BLaER1 (cell line): ENCODE measurements around the gene RSF1.
A peak's percentile ranks its signal among the peaks of the same experiment; 100 is the strongest.

Experiments used
- H3K27ac ChIP-seq: shearing (Covaris generic); formaldehyde crosslinking; 2 replicates; pipeline ENCODE4 v1.8.1; 2022
- H3K27me3 ChIP-seq: shearing (Covaris generic); formaldehyde crosslinking; 2 replicates; pipeline ENCODE4 v1.8.1; 2022
- H3K36me3 ChIP-seq: shearing (Covaris generic); formaldehyde crosslinking; 2 replicates; pipeline ENCODE4 v1.8.1; 2022
- H3K4me1 ChIP-seq: shearing (Covaris generic); formaldehyde crosslinking; 2 replicates; pipeline ENCODE4 v1.8.1; 2022
- H3K4me2 ChIP-seq: shearing (Covaris generic); formaldehyde crosslinking; 2 replicates; pipeline ENCODE4 v1.8.1; 2022
- H3K4me3 ChIP-seq: shearing (Covaris generic); formaldehyde crosslinking; 2 replicates; pipeline ENCODE4 v1.8.1; 2022
- H3K9ac ChIP-seq: shearing (Covaris generic); formaldehyde crosslinking; 2 replicates; pipeline ENCODE4 v1.8.1; 2022
- H3K9me3 ChIP-seq: shearing (Covaris generic); formaldehyde crosslinking; 2 replicates; pipeline ENCODE4 v1.8.1; 2022
- H4K20me1 ChIP-seq: shearing (Covaris generic); formaldehyde crosslinking; 2 replicates; pipeline ENCODE4 v1.8.1; 2022
- Cebpa-rat ChIP-seq: shearing (Covaris generic); IDR thresholded peaks from 2 replicates; pipeline ENCODE4 v1.8.1; 2022

The RSF1 gene

DNA sequence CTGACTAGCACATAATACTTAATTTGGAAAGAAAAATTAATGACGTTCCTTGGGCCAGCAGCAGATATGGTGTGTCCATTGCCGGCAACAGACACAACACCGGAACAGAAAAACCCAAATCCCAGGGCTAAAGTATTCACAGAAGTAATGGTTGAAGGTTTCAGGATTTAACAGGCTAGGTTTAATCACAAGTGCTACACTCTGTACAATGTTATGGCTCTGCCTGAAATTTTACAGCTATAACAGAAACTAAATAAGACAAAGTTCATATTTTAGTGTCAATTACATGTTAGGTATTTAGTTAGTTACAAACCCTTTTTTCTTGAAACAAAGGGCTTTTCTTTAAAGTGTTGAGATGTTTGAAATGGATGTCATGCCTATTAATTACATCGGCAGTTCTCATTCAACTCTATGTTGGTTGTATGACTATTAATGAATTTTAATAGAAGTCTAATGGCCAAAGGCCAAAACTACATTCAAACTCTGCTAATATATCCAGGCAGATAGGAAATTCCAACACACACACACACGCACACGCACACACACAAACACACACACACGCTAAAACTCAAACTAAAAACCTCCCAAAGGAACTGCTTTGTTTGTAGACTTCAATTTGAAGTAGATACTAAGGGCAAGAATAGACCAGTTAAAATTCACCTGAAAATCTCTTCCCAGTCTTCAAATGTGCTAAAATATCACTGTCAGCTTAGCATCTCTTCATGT is 155.1 kb downstream of the RSF1 start:
- no peak overlapping the region for H3K4me2 ChIP-seq
- no peak overlapping the region for H3K4me3 ChIP-seq
- peaks cover 63% of the 10 kb centered on the region for H3K36me3 ChIP-seq
- no peak overlapping the region for H3K9ac ChIP-seq
- no peaks in the 10 kb centered on the region for H3K27me3 ChIP-seq
- no peak for TF ChIP-seq Cebpa-rat
- peaks cover 21% of the 10 kb centered on the region for H3K4me1 ChIP-seq
- H3K9me3 ChIP-seq: no peaks in the 10 kb centered on the region
- H3K27ac ChIP-seq: no peak overlapping the region
- H4K20me1 ChIP-seq: no peaks in the 10 kb centered on the region

DNA sequence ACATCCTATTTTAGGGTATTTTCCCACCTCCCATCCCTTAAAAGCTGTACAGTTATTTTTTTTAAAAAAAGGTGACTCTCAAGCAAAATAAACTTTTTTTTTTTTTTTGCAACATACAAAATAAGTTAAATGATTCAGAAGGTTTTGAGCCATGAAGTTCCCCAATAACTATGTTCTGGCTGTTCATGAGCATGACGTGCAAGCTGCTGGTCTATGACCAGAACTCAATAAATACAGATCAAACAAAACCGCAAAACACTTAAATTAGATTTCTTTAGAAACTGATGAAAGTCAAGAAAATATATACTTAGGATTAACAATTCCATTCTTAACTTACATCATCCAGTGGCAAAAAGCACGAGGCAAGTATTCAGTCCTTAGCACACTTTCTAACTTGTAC is 158.9 kb downstream of the RSF1 start:
- peaks cover 22% of the 10 kb centered on the region for H3K4me1 ChIP-seq

DNA sequence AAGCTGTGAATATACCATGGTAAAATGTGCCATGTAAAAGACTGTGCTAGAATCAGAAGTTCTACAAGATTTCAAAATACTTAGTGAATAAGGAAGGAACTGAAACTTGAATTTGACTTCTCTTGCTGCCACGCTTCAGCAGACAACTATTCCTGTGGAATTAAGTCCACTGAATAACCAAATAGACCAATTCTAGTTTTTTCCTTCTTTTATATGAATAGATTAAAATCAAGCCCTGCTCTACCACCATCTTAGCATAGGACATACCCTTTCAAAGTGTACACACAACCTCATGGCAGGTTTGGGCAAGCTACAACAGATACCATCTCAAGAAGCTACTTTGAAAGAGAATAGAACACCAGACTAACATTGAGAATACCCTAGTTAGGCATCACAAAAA is 159.6 kb downstream of the RSF1 start:
- H3K9me3 ChIP-seq: no peaks in the 10 kb centered on the region
- no peak overlapping the region for H3K4me3 ChIP-seq
- peaks cover 19% of the 10 kb centered on the region for H3K36me3 ChIP-seq
- H4K20me1 ChIP-seq: no peaks in the 10 kb centered on the region
- peak overlapping the region; percentile 66 for H3K4me2 ChIP-seq
- no peak for TF ChIP-seq Cebpa-rat
- H3K9ac ChIP-seq: no peak overlapping the region
- H3K27me3 ChIP-seq: no peaks in the 10 kb centered on the region
- H3K27ac ChIP-seq: no peak overlapping the region
- peaks cover 22% of the 10 kb centered on the region for H3K4me1 ChIP-seq

More for the DNA sequence above, 158.9 kb downstream of the RSF1 start:
- Histone ChIP-seq H3K27me3 (no peaks in the 10 kb centered on the region), H3K4me2 (peak overlapping the region; percentile 66), H3K27ac (no peak overlapping the region), H3K36me3 (peaks cover 26% of the 10 kb centered on the region), H3K4me3 (no peak overlapping the region), H4K20me1 (no peaks in the 10 kb centered on the region), H3K9ac (no peak overlapping the region), H3K9me3 (no peaks in the 10 kb centered on the region)
- no peak for TF ChIP-seq Cebpa-rat

DNA sequence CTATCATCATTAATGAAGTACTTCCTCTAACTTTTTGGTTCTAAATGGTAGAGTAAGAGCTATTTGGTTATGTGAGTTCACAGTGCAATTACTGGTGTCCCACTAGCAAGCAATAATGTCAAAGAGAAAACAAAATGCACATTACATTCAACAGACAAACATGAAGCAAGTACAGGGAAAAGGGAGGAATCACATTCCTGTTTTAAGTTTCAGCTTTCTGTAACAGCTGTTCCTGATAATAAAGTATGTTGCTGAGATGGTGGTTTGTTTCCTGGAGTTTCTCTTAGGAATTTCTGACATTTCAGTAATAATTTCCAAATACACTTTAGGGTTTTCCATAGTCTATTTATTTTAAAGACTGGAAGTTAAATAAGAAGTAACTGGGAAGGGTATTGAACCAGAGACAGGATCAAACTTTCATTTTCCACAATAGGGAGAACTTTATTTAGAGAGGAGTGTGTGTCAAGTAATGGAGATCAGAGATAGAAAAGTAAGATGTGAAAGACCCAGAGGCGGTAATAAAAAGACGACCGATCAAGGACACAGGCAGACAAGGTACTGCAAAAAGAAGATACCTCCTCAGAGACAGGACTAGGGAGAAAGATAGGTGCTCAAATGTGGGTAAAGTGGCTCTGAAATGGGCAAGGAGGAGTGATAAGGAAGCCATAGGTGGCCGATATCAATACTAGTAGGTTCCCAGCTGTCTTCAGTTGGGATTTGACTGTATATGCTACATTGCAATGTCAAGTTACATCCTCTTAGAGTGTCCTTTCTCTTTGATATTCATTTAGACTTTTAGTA is 162.1 kb downstream of the RSF1 start:
- H3K27me3 ChIP-seq: no peaks in the 10 kb centered on the region
- no peaks in the 10 kb centered on the region for H4K20me1 ChIP-seq
- H3K27ac ChIP-seq: no peak overlapping the region
- no peak overlapping the region for H3K4me2 ChIP-seq
- H3K36me3 ChIP-seq: no peaks in the 10 kb centered on the region
- peaks cover 22% of the 10 kb centered on the region for H3K4me1 ChIP-seq
- no peak overlapping the region for H3K9ac ChIP-seq
- TF ChIP-seq Cebpa-rat: no peak
- H3K9me3 ChIP-seq: no peaks in the 10 kb centered on the region
- no peak overlapping the region for H3K4me3 ChIP-seq

DNA sequence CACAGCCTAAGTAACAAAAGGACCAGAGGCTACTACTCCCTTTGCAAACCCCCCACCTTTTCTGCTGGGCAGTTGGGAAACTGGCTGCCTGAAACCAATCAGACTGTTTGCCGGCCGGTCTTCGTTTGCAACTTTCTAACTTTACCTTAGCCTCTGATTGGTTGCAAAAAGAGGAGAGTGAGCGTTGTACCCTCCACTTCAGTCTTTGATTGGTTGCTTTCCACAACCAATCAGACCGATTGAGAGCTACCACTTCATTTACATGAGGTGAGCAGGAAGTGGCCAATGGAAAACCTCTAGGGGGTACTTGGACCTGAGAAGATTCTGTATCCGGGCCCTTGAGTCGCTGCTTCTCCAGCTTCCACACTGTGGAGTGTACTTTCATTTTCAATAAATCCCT is 164.2 kb downstream of the RSF1 start:
- Histone ChIP-seq H3K4me2 (no peak overlapping the region), H3K4me3 (no peak overlapping the region), H3K9ac (no peak overlapping the region), H3K36me3 (no peaks in the 10 kb centered on the region), H3K4me1 (peaks cover 11% of the 10 kb centered on the region), H3K9me3 (no peaks in the 10 kb centered on the region), H3K27ac (no peak overlapping the region), H4K20me1 (no peaks in the 10 kb centered on the region), H3K27me3 (no peaks in the 10 kb centered on the region)
- TF ChIP-seq Cebpa-rat: no peak

DNA sequence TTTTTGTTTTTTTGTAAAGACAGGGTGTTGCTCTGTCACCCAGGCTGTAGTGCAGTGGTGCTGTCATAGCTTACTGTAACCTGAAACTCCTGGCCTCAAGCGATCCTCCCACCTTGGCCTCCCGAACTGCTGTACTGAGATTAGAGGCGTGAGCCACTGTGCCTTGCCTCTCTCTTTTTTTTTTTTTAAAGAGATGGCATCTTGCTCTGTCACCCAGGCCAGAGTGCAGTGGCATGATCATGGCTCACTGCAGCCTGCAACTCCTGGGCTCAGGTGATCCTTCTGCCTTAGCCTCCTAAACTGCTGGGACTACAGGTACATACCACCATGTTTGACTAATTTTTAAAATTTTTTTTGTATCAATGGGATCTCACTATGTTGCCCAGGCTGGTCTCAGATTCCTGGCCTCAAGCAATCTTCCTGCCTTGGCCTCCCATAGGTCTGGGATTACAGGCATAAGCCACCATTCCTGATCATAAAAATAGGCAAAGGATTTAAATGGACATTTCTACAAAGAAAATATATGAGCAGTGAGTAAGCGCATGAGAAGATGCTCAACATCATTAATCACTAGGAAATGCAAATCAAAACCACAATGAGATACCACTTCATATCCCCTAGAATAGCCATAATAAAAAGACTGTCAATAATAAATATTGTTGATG is 165.6 kb downstream of the RSF1 start:
- H3K27ac ChIP-seq: no peak overlapping the region
- no peak for TF ChIP-seq Cebpa-rat
- H4K20me1 ChIP-seq: no peaks in the 10 kb centered on the region
- no peak overlapping the region for H3K4me2 ChIP-seq
- H3K27me3 ChIP-seq: no peaks in the 10 kb centered on the region
- H3K9ac ChIP-seq: no peak overlapping the region
- H3K9me3 ChIP-seq: no peaks in the 10 kb centered on the region
- H3K36me3 ChIP-seq: no peaks in the 10 kb centered on the region
- no peak overlapping the region for H3K4me3 ChIP-seq
- no peaks in the 10 kb centered on the region for H3K4me1 ChIP-seq

DNA sequence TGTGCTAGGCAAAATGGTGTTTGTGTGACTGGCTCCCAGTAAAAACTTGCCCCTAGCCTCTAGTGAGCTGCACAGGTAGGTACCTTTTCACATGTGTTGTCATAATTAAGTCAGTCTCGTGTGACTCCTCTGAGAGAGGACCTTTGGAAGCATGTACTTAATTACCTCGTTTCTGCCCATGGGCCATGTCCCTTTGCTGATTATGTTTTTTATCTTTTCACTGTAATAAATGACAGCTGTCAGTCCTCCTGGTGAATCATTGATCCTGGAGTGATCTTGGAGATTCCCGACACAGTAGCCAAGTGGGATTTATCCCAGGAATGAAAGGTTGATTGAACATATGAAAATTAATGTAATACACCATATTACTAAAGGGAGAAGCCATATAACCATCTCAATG is 170.4 kb downstream of the RSF1 start:
- Histone ChIP-seq H3K9ac (no peak overlapping the region), H3K4me1 (no peaks in the 10 kb centered on the region), H3K27ac (no peak overlapping the region), H3K4me3 (no peak overlapping the region), H3K36me3 (no peaks in the 10 kb centered on the region), H3K9me3 (no peaks in the 10 kb centered on the region), H4K20me1 (no peaks in the 10 kb centered on the region), H3K27me3 (no peaks in the 10 kb centered on the region), H3K4me2 (no peak overlapping the region)
- TF ChIP-seq Cebpa-rat: no peak

DNA sequence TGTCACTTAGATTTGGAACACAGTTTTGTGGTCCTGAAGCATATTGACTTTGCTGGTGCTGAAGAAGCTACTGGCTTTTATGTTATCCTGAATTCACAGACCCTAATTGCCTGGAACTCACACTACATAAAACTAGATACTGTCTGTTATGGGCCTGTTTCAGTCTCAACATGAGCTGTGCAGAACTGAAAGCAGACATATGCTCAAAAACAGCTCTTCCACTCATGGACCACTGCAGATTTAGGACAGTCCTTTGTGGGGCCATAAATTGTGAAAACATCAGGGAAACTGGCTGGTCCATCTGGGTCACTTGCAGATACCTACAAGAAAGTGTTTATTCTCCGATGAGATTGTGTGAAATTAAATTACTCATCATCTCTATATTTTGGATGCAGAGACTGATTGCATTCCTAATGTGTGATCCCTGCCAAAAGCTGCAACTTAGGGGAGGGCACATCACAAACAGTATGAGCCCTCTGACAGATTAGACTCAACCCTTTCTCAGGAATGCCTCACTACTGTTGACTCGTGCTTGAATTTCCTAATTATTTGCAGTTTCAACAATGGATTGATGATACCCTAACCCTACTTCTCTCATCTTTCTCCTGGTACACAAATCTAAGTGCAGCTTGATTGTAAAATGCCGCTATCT is 172.7 kb downstream of the RSF1 start:
- TF ChIP-seq Cebpa-rat: no peak
- no peak overlapping the region for H3K4me2 ChIP-seq
- H3K4me1 ChIP-seq: no peaks in the 10 kb centered on the region
- H3K27me3 ChIP-seq: no peaks in the 10 kb centered on the region
- no peaks in the 10 kb centered on the region for H3K9me3 ChIP-seq
- no peak overlapping the region for H3K9ac ChIP-seq
- H3K36me3 ChIP-seq: no peaks in the 10 kb centered on the region
- H4K20me1 ChIP-seq: no peaks in the 10 kb centered on the region
- H3K27ac ChIP-seq: no peak overlapping the region
- no peak overlapping the region for H3K4me3 ChIP-seq

DNA sequence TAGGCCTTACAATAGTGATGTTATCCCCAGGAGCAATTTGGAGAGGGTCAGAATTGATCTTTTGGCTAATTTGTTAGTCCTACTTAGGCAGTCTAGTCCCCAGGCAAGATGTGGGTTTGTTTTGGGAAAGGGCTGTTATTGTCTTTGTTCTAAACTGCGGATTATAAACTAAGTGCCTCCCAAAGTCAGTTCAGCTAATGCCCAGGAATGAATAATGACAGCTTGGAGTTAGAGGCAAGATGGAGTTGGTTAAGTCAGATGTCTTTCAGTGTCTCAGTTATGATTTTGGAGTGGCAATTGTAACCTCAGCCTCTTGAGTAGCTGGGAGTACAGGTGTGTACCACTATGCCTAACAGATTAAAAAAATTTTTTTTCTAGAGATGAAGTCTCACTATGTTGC is 175.6 kb downstream of the RSF1 start:
- Histone ChIP-seq H3K27ac (no peak overlapping the region), H3K36me3 (no peaks in the 10 kb centered on the region), H3K4me1 (no peaks in the 10 kb centered on the region), H3K9ac (no peak overlapping the region), H3K9me3 (peaks cover 19% of the 10 kb centered on the region), H3K4me3 (no peak overlapping the region), H3K4me2 (no peak overlapping the region), H4K20me1 (no peaks in the 10 kb centered on the region), H3K27me3 (no peaks in the 10 kb centered on the region)
- TF ChIP-seq Cebpa-rat: no peak
